Fibroblast of the aortic adventitia (primary cell): ENCODE measurements around the gene TMEM215. TPM values are rescaled to one million over a fixed set of nuclear protein-coding genes. Genes with fewer than 3 reads are reported as not detected.

Source experiments
- DNase-seq: peaks from one replicate; pipeline ENCODE4 v3.0.0-alpha.2; 2010; ENCODE audit warnings: low read depth
- H3K4me3 ChIP-seq: 2 replicates; pipeline ENCODE4 v1.5.1; 2011; ENCODE audit warnings: low read depth, mild to moderate bottlenecking, control low read depth, low read length, moderate library complexity
- small RNA-seq: library from RNA; depleted of rRNA; stranded (forward); fragments of <200 nt; gene quantifications from one replicate; pipeline ENCODE3, GENCODE V24; 2012
- total RNA-seq: library from RNA; depleted of rRNA; stranded (reverse); fragments of >200 nt; gene quantifications from 2 replicates; pipeline ENCODE4 v1.2.3, GENCODE V29; 2012; ENCODE audit warnings: low replicate concordance
- TF ChIP-seq, protein P1 (sequence below): IDR thresholded peaks from 2 replicates; pipeline ENCODE4 v1.5.1; 2011; ENCODE audit warnings: mild to moderate bottlenecking, low read length, control low read depth, inconsistent platforms; ENCODE audit not compliant: insufficient read depth

TMEM215 gene
- total RNA-seq, 1 donor: not detected

DNA sequence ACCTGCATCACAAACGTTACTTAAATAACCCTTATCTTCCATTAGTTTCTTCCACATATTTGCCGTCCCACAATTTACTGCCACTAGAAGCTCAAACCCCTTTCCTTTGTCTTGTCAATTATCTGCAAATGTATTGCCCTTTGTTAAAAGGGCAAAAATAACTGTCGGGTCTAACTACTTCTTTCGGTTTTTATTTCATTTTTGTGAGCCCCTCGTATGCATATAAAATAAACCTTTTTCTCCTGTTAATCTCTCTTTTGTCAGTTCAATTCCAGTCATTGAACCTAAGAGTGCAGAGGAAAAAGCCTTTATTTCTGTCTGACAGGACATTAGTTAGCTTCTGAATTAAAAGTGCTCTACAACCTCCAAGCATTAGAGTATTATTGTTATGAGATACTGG is 45.5 kb downstream of the TMEM215 start:
- TF ChIP-seq, protein P1, sequence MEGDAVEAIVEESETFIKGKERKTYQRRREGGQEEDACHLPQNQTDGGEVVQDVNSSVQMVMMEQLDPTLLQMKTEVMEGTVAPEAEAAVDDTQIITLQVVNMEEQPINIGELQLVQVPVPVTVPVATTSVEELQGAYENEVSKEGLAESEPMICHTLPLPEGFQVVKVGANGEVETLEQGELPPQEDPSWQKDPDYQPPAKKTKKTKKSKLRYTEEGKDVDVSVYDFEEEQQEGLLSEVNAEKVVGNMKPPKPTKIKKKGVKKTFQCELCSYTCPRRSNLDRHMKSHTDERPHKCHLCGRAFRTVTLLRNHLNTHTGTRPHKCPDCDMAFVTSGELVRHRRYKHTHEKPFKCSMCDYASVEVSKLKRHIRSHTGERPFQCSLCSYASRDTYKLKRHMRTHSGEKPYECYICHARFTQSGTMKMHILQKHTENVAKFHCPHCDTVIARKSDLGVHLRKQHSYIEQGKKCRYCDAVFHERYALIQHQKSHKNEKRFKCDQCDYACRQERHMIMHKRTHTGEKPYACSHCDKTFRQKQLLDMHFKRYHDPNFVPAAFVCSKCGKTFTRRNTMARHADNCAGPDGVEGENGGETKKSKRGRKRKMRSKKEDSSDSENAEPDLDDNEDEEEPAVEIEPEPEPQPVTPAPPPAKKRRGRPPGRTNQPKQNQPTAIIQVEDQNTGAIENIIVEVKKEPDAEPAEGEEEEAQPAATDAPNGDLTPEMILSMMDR: no peak
- no peak overlapping the region for H3K4me3 ChIP-seq

DNA sequence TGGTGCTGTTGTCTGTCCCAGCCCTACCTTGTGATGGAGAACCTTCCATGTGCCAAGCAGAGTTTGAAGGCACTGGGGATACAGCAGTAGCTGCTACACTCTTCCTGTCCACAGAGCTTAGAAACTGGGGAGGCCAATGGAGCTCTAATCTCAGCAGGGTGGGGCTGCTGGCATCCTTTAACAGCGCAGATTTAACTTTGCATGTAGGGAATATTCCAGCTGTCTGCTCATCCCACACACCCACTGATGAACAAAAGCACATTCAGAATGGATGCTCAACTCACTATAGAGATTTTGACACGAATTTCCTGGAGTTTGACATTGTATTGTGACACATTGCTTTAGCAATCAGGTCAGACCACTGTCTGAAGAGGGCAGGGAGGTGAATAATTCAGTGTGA is 49.0 kb downstream of the TMEM215 start:
- TF ChIP-seq, protein P1: no peak
- no peak overlapping the region for H3K4me3 ChIP-seq
- no peak for DNase-seq

More for the DNA sequence above, 45.5 kb downstream of the TMEM215 start:
- no peak for DNase-seq

Small RNA genes lying within 50 kb of the gene (small RNA-seq; reads per million reads assigned to genes)
- gene RF00019: not detected

Other genes starting within 250 kb of the TMEM215 start
- gene SMIM27, start 231.2 kb upstream of the TMEM215 start, total RNA-seq: 1.6 and 1.9 TPM in 2 replicates
- gene TOPORS, start 231.0 kb upstream of the TMEM215 start, total RNA-seq: 19.7 and 40.6 TPM in 2 replicates
- 39.2 and 63.0 TPM in 2 replicates for gene NDUFB6, start 210.4 kb upstream of the TMEM215 start, total RNA-seq
- not detected in 2 replicates for gene TAF1L, start 147.9 kb upstream of the TMEM215 start, total RNA-seq
- 30.5 and 34.1 TPM in 2 replicates for gene APTX, start 218.1 kb downstream of the TMEM215 start, total RNA-seq
- gene DNAJA1, start 241.7 kb downstream of the TMEM215 start, total RNA-seq: 104 and 142 TPM in 2 replicates